Left lobe of liver (tissue), 2 donors: ENCODE measurements around the gene LGALS12. TPM values are rescaled to one million over a fixed set of nuclear protein-coding genes. Genes with fewer than 3 reads are reported as not detected.
"Not testable (repeated sequence)": the region's sequence is repeated elsewhere in the genome, so short reads cannot be mapped to it uniquely, and the experiment has no call there.

Source experiments
- ATAC-seq: fragments of 200-7000 bp; cut with Tn5 transposase; one replicate; pipeline ENCODE4 v1.9.1; 2020; ENCODE audit warnings: mild to moderate bottlenecking, moderate library complexity
- DNase-seq: peaks from one replicate; pipeline ENCODE4 v3.0.0-alpha.2; 2020; ENCODE audit warnings: low spot score
- total RNA-seq: library from RNA; stranded (reverse); gene quantifications from one replicate; pipeline ENCODE4 v1.2.1, GENCODE V29; 2021
- donor health status: DM: no; HTN: no; CAD: no; lungs with moderate emphysema.
- donor health status: DM: no; HTN: yes; CAD: no.

LGALS12 gene
- total RNA-seq, 1 donor from 2014 or later = not detected

- DNase-seq (no peak), ATAC-seq (no peak)
Measured at GRCh38 chr11:63532799-63533475, 27.1 kb downstream of the LGALS12 start.

DNA sequence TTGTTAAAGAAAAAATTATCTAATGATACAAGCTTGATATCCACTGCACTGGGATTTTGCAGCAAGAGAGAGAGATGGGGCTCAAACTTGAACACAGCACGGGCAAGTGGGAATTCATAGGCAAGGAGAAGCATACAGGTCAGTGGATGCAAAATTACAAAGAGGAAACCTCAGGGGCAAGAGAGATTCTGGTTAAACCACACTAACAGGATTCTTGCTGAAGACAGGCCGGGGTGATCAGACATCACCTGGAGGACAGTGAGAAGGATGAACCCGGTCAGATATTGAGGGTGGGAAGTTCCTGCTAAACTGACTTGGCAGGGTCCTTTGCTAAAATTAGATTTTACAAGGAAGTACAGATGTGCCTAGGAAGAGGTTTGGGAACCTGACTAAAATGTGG, 28.2 kb downstream of the LGALS12 start:
- ATAC-seq (no peak), DNase-seq (no peak)

DNA sequence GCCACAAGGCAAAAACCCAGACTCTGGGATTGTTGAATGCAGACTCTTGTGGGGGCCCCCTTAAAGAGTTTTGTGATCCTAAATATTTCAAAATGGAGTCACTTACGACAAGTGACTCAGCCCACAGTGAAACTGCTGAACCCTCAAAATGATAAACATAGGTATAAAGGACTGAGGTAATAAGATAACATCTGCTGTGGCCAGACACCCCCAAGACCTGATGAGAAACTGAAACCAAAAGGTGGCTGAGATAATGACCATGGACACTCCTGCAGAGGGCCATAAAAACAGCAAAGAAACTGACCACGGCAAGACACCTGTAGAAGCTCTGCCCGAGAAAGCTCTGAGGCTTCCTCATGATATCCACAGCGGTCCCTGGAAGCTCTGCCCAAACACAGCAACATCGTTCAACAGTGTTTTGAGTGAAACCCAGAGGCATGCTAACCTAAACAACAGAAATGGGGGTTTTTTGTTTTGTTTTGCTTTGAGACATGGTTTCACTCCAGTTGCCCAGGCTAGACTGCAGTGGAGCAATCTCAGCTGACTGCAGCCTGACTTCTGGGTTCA, 29.1 kb downstream of the LGALS12 start:
- ATAC-seq = no peak
- no peak for DNase-seq

DNA sequence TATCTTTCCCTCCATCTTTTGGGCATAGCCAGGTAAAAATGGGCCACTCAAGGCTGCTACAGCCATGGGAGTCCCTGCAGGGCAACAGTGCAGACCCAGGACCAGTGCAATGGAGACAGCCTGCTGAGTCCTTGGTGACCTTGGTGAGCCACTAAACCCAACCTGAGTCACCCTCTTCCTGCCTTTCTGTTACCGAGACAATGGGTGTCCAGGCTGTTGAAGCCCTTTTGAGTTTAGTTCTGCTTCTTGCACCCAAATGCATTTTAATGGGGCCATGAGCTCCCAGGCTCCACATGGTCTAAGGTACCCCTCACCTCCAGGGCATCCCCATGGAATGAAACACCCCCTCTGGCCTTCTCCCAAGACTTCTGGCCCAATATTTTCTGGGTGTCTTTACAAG, 29.9 kb downstream of the LGALS12 start:
- DNase-seq (no peak), ATAC-seq (no peak)

DNA sequence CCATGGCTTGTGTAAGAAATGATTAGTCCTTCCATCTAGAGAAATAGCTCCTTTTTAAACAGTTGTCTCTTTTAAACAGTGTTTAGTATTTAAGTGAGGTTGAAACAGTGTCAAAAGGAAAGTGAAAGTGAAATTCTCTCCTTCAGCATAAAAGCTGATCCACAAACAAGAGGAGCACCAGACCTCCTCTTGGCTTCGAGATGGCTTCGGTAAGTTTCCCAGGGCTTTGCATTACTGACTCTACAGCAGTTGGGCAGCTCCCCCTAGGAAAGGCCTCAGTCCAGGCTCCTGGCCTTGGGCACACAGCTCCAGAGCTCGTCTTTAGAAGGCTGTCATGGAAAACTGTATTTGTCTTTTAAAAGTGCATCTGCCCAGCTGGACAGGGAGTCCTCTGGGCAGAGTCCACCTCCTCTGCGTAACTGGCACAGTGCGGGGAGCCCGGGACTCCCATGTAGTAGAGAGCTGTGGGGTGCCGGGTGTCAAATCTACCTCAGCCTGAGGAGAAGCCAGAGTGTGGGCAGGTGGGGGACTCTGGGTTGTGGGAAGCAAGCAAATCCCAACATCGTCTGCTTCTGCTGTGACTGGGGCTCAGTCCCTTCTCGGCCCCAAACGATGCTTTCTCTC, 30.9 kb downstream of the LGALS12 start, which contains the start of gene PLAAT4:
Gene PLAAT4 (plus strand): TSS at position 140 of the 624 bp plus-strand sequence. CDS start 61 bp downstream, at position 201.
- DNase-seq (peak; percentile 87), ATAC-seq (peak; percentile 86)

- DNase-seq (peak; percentile 90), ATAC-seq (peak; percentile 87)
Measured at GRCh38 chr11:63537293-63538101, 31.6 kb downstream of the LGALS12 start.

DNA sequence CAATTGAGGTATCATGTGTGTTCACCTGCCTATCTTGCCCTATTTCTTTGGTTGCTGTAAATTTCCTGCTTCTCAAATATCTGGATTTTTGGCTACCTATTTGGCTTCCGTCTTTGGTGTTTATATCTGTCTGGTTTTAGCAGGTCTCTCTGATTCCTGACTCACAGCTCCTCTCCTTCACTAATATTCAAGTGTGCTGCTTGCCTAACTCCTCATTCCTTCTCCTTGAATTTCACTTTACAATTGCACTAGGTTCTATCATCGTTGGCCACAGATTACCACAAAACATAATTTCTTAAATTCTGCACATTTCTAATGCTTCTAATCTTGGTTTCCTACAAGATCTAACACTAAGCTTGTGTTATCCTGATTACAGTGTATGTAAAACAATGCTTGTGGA, 36.6 kb downstream of the LGALS12 start:
- not testable (repeated sequence) for ATAC-seq, DNase-seq

DNA sequence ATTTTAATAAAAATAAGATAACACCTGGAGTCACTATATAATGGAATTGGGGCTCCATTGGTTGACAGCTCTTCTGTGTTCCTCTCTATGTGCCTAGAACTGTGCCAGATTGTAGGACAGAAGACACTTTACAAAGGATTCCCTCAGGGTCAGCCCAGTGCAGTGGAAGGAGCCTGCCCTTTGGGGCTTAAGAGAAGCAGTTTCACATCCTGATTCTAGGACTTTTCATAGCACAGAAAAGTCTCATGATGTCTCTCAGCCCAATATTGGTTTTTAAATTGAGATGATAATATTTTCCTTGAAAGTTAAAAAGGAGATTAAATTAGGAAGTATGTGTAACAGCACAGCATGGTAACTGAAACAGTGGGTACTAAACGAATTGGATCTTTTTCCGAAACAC, 37.8 kb downstream of the LGALS12 start:
- DNase-seq (no peak), ATAC-seq (no peak)

DNA sequence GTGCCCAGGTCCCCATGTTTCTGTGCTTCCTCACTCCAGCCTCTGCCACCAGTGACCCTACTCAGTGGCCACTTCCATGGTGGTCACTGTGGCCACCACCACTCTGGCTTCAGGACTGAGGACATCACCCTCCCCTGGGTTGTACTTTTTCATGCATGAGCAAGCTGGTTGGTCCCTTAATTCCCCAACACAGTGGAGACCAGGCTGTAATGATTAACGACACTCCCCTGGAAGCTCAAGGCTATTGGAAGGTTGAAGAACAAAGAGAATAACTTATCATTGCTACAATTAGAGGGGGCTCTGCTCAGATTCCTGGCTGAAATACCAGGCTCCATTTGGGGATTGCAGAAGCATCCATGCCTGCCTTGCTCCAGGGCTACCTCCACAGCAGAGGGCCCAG, 41.2 kb downstream of the LGALS12 start:
- DNase-seq = no peak
- ATAC-seq = no peak

GRCh38 chr11:63548178-63548577, 42.3 kb downstream of the LGALS12 start:
- DNase-seq = no peak
- ATAC-seq = no peak

- DNase-seq (no peak), ATAC-seq (no peak)
Measured at GRCh38 chr11:63549411-63549810, 43.5 kb downstream of the LGALS12 start.

GRCh38 chr11:63550156-63550700, 44.3 kb downstream of the LGALS12 start:
- not testable (repeated sequence) for ATAC-seq
- DNase-seq = peak; percentile 36

DNA sequence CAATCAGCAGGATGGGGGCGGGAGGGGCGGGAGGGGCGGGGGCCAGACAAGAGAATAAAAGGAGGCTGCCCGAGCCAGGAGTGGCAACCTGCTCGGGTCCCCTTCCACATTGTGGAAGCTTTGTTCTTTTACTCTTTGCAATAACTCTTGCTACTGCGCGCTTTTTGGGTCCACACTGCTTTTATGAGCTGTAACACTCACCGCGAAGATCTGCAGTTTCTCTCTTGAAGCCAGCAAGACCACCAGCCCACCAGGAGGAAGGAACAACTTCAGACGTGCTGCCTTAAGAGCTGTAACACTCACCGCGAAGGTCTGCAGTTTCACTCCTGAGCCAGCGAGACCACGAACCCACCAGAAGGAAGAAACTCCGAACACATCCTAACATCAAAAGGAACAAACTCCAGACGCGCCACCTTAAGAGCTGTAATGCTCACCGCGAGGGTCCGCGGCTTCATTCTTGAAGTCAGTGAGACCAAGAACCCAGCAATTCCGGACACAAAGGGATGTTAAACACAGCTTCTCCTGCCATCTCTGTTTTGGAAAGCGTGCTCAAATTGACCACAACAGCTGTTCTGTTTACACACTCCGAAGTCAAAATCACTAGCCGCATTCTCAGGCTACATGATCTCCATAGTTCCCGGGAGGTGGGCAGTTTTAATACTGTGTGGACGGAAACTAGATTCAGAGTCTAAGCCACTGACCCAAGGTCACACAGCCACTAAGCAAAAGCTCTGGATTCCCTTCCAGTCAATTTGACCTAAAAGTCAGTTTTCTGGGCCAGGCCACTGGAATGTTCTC, 45.4 kb downstream of the LGALS12 start:
- ATAC-seq (peak; percentile 16), DNase-seq (peak; percentile 18)

- peak; percentile 19 for DNase-seq
- ATAC-seq = no peak
Measured at GRCh38 chr11:63551889-63552266, 46.0 kb downstream of the LGALS12 start.

DNA sequence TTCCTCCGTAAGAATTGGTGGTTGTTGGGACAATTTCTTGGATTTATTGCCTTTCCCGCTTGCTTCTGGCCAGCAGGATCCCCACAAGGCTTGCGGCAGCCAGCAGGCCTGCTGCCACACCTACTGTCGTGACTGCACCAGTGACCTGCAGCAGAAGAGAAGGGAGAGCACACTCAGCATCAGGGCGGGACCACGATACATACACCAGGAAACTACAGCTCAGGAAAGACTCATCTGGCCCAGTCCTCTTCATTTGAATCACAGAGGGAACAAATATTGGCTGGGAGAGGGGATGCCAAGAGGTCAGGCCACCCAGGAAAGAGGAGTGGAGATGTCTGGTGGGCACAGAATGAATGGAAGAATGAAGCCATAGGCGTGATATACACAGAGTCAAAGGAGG, 47.0 kb downstream of the LGALS12 start:
- ATAC-seq (no peak), DNase-seq (peak; percentile 19)

GRCh38 chr11:63553759-63554158, 47.9 kb downstream of the LGALS12 start:
- no peak for ATAC-seq
- peak; percentile 22 for DNase-seq

- no peak for DNase-seq
- no peak for ATAC-seq
Measured at GRCh38 chr11:63554877-63555223, 49.0 kb downstream of the LGALS12 start.

DNA sequence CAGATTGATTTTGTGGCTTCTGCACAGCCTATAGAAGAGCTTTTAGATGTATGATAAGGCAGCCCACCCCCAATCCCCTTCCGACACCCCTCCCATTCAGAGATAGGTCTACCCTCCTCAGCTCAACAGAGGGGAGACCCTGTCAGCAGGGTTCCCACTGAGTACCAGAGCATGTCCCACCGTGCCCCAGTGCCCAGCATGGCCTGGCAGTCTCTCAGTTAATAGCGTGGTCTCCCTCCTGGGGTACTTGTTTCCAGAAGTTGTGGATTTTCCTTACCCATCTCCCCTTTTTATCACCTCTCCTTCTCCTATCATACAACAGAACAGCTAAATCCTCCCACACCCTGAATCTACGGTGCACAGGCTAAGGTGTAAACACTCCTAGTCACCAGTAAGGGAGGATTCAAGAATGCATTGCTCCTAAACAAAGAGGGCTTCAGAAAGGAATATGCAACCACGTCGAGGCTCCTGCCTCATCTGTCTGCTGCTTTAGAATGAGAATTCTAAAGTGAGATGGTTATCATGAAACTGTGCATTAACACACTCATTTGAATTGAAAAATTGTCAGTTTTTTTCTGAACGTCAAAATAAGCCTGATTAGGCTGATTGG, 50.6 kb downstream of the LGALS12 start:
- no peak for DNase-seq
- ATAC-seq = no peak

GRCh38 chr11:63557570-63557969, 51.7 kb downstream of the LGALS12 start:
- ATAC-seq (no peak), DNase-seq (no peak)
